ENCODE data around the gene SOSTDC1.

GRCh38 chr7:16419126-16419525, 46.4 kb downstream of the SOSTDC1 start:
- TF ChIP-seq, protein P1, sequence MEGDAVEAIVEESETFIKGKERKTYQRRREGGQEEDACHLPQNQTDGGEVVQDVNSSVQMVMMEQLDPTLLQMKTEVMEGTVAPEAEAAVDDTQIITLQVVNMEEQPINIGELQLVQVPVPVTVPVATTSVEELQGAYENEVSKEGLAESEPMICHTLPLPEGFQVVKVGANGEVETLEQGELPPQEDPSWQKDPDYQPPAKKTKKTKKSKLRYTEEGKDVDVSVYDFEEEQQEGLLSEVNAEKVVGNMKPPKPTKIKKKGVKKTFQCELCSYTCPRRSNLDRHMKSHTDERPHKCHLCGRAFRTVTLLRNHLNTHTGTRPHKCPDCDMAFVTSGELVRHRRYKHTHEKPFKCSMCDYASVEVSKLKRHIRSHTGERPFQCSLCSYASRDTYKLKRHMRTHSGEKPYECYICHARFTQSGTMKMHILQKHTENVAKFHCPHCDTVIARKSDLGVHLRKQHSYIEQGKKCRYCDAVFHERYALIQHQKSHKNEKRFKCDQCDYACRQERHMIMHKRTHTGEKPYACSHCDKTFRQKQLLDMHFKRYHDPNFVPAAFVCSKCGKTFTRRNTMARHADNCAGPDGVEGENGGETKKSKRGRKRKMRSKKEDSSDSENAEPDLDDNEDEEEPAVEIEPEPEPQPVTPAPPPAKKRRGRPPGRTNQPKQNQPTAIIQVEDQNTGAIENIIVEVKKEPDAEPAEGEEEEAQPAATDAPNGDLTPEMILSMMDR (IDR thresholded peaks at IDR 0.05) = no peak
- no peak for TF ChIP-seq POLR2A (IDR thresholded peaks at IDR 0.05)

All from prostate gland (tissue), 2 donors.